ENCODE results near the gene PPTC7. TPM values are rescaled to one million over a fixed set of nuclear protein-coding genes. Genes with fewer than 3 reads are reported as not detected.
A peak's percentile ranks its signal among the peaks of the same experiment; 100 is the strongest.
"Not testable (repeated sequence)": the region's sequence is repeated elsewhere in the genome, so short reads cannot be mapped to it uniquely, and the experiment has no call there.

PPTC7 gene
- total RNA-seq, 1 donor from 2014 or later: 13.3 TPM

DNA sequence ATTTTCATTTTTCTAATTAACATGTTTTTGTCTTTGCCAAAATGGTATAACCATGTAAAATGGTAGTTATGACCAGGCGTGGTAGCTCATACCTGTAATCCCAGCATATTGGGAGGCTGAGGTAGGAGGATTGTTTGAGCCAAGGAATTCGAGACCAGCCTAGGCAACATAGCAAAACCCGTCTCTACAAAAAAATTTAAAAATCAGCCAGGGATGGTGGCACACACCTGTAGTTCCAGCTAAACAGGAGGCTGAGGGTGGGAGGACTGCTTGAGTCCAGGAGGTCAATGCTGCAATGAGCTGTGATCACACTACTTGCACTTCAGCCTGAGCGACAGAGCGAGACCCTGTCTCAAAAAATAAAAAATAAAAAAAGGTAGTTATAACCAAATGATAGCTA lies 23.1 kb downstream of the PPTC7 start:
- no peaks in the 10 kb centered on the region for H3K9me3 Mint-ChIP-seq (ENCODE audit: unreplicated experiment)
- H3K36me3 Mint-ChIP-seq (ENCODE audit: unreplicated experiment): peaks cover 4% of the 10 kb centered on the region
- no peak for DNase-seq (ENCODE audit: extremely low spot score, unreplicated experiment)
- no peak overlapping the region for H3K4me3 Mint-ChIP-seq (ENCODE audit: unreplicated experiment)
- H3K27me3 Mint-ChIP-seq (ENCODE audit: unreplicated experiment): no peaks in the 10 kb centered on the region
- TF ChIP-seq, protein P1, sequence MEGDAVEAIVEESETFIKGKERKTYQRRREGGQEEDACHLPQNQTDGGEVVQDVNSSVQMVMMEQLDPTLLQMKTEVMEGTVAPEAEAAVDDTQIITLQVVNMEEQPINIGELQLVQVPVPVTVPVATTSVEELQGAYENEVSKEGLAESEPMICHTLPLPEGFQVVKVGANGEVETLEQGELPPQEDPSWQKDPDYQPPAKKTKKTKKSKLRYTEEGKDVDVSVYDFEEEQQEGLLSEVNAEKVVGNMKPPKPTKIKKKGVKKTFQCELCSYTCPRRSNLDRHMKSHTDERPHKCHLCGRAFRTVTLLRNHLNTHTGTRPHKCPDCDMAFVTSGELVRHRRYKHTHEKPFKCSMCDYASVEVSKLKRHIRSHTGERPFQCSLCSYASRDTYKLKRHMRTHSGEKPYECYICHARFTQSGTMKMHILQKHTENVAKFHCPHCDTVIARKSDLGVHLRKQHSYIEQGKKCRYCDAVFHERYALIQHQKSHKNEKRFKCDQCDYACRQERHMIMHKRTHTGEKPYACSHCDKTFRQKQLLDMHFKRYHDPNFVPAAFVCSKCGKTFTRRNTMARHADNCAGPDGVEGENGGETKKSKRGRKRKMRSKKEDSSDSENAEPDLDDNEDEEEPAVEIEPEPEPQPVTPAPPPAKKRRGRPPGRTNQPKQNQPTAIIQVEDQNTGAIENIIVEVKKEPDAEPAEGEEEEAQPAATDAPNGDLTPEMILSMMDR (IDR thresholded peaks at IDR 0.05): no peak
- H3K4me1 Mint-ChIP-seq (ENCODE audit: unreplicated experiment): peaks cover 47% of the 10 kb centered on the region
- H3K27ac Mint-ChIP-seq (ENCODE audit: unreplicated experiment): no peak overlapping the region

DNA sequence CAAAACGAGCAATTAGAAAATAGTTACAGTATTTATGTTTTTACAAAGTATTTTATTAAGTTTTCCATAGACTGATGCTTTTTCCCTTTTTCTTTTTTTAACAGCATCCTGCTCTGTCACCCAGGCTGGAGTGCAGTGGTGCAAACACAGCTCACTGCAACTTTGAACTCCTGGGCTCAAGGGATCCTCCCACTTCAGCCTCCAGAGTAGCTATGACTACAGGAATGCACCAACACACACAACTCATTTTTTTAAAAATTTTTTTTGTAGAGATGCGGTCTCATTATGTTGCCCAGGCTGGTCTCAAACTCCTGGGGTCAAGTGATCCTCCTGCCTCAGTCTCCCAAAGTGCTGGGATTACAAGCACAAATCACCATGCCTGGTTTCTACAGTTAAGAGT lies 24.2 kb downstream of the PPTC7 start:
- not testable (repeated sequence) for H3K27ac Mint-ChIP-seq (ENCODE audit: unreplicated experiment); H3K9me3 Mint-ChIP-seq (ENCODE audit: unreplicated experiment); H3K4me3 Mint-ChIP-seq (ENCODE audit: unreplicated experiment); H3K36me3 Mint-ChIP-seq (ENCODE audit: unreplicated experiment); H3K27me3 Mint-ChIP-seq (ENCODE audit: unreplicated experiment); DNase-seq (ENCODE audit: extremely low spot score, unreplicated experiment)
- H3K4me1 Mint-ChIP-seq (ENCODE audit: unreplicated experiment): peaks cover 46% of the 10 kb centered on the region

DNA sequence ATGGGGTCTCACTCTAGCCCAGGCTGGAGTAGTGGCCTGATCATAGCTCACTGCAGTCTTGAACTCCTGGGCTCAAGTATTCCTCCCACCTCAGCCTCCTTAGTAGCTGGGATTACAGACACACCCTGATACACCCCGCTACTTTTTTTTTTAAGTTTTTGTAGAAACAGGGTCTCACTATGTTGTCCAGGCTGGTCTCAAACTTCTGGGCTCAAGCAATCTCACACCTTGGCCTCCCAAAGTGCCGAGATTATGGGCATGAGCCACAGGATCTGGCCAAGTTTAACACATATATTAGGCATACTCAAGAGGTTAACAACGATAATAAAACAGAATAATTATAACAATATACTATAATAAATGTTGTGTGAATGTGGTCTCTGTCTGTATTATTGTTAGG lies 25.8 kb downstream of the PPTC7 start:
- H3K36me3 Mint-ChIP-seq (ENCODE audit: unreplicated experiment): peaks cover 4% of the 10 kb centered on the region
- TF ChIP-seq, protein P1 (IDR thresholded peaks at IDR 0.05): no peak
- H3K27ac Mint-ChIP-seq (ENCODE audit: unreplicated experiment): no peak overlapping the region

DNA sequence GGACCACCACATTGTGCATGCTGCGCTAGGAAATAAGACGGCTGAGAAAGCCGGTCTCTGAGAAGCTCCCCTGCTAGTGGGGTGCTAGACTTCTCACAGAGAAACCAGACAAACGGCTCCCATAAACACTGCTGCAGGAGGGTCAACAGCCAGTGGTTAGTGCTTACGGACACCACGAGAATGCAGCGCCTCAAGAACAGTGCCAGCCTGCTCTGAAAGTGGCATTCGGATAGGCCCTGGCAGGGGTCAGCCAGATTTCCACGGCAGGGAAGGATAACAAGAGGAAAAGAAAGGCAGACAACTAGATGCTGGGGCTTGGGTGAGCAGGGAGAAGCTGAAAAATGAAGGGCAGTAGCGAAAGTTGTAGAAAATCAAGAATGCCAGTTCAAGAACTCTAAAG lies 26.4 kb downstream of the PPTC7 start:
- Mint-ChIP-seq H3K36me3 (ENCODE audit: unreplicated experiment) (peaks cover 4% of the 10 kb centered on the region), H3K27ac (ENCODE audit: unreplicated experiment) (no peak overlapping the region), H3K9me3 (ENCODE audit: unreplicated experiment) (no peaks in the 10 kb centered on the region), H3K27me3 (ENCODE audit: unreplicated experiment) (no peaks in the 10 kb centered on the region), H3K4me1 (ENCODE audit: unreplicated experiment) (peaks cover 34% of the 10 kb centered on the region), H3K4me3 (ENCODE audit: unreplicated experiment) (no peak overlapping the region)
- TF ChIP-seq, protein P1 (IDR thresholded peaks at IDR 0.05): no peak
- DNase-seq (ENCODE audit: extremely low spot score, unreplicated experiment): no peak

More for the DNA sequence above, 25.8 kb downstream of the PPTC7 start:
- Mint-ChIP-seq H3K4me1 (ENCODE audit: unreplicated experiment) (peaks cover 36% of the 10 kb centered on the region), H3K27me3 (ENCODE audit: unreplicated experiment) (no peaks in the 10 kb centered on the region), H3K9me3 (ENCODE audit: unreplicated experiment) (no peaks in the 10 kb centered on the region), H3K4me3 (ENCODE audit: unreplicated experiment) (no peak overlapping the region)
- DNase-seq (ENCODE audit: extremely low spot score, unreplicated experiment): no peak

DNA sequence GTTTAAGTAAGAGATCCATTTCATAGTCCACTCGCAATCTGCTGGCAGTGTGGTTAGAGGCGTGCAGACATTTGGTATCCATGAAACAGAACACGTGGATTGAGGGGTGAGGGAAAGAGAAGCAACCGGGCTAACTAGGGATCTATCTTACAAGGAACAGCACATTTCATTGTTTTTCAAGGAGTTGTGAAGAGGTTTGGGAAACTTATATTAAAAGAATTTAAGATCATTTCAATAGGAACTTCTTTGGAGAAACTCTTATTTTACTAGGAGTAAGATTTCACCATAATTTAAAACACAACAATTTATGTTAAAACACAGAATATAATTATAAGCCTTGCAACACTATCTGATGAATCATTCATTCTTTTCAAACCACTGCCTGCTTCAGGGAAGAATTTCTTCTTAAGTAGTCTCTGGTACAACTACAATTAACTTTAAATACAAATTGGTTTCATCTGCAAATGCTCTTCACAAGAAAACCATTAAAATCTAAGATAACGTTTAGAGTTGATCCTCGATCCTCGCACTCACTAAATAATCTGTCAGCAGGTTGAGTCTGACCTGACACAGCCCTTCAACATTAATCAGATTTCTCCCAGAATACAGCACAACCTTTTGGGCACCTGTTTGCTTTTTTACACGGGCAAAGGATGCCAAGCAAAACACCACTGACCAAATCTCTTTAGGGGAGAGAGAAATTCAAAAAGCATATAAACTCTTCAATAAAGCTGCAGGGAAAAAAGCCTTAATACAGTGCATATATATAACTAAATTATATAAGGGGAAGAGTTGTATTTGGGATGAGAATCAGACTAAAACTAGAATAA lies 27.3 kb downstream of the PPTC7 start:
- DNase-seq (ENCODE audit: extremely low spot score, unreplicated experiment): no peak
- Mint-ChIP-seq H3K27ac (ENCODE audit: unreplicated experiment) (peak overlapping the region; percentile 29), H3K27me3 (ENCODE audit: unreplicated experiment) (no peaks in the 10 kb centered on the region), H3K9me3 (ENCODE audit: unreplicated experiment) (no peaks in the 10 kb centered on the region), H3K36me3 (ENCODE audit: unreplicated experiment) (peaks cover 4% of the 10 kb centered on the region), H3K4me1 (ENCODE audit: unreplicated experiment) (peaks cover 26% of the 10 kb centered on the region), H3K4me3 (ENCODE audit: unreplicated experiment) (no peak overlapping the region)
- TF ChIP-seq, protein P1 (IDR thresholded peaks at IDR 0.05): no peak

Measured in osteocyte (in vitro differentiated cells).